ENCODE data around the gene ANKRD61. TPM values are rescaled to one million over a fixed set of nuclear protein-coding genes. Genes with fewer than 3 reads are reported as not detected.

Gene ANKRD61
- total RNA-seq, 1 donor from 2014 or later: not detected

DNA sequence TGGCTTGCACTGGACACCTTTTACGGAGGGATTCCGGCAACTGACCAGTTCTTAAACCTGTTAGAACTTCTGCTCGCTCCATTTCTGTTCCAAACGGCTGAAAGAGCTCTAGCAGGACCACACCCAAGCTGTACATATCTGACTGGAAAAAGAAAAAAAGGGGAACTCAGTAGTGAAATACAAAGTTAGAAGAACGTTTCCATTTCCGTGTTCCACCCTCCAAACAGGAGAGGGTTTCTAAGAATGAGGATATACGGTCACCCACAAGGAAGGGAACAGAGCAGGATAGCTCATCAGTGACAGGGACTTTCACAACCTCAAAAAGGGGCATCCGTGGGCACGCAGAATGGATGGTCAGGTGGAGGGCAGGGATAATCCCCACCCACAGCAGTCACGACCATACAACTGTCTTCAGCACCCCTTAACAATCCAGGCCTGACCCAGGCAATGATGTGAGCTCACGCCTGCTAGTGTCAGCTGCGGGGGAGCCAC lies 4.3 kb upstream of the ANKRD61 start:
- Mint-ChIP-seq H3K4me1 (ENCODE audit: unreplicated experiment) (peaks cover 6% of the 10 kb centered on the region), H3K27ac (ENCODE audit: unreplicated experiment) (peak overlapping the region; percentile 50), H3K36me3 (ENCODE audit: unreplicated experiment) (peaks cover 69% of the 10 kb centered on the region), H3K27me3 (ENCODE audit: unreplicated experiment) (no peaks in the 10 kb centered on the region), H3K9me3 (ENCODE audit: unreplicated experiment) (no peaks in the 10 kb centered on the region), H3K4me3 (ENCODE audit: unreplicated experiment) (no peak overlapping the region)
- no peak for TF ChIP-seq CTCF (IDR thresholded peaks at IDR 0.05)
- DNase-seq (ENCODE audit: extremely low spot score, unreplicated experiment): no peak

GRCh38 chr7:6027806-6028365 lies 3.3 kb upstream of the ANKRD61 start:
- no peak for TF ChIP-seq CTCF (IDR thresholded peaks at IDR 0.05)
- no peak for DNase-seq (ENCODE audit: extremely low spot score, unreplicated experiment)
- no peak overlapping the region for H3K4me3 Mint-ChIP-seq (ENCODE audit: unreplicated experiment)
- no peaks in the 10 kb centered on the region for H3K9me3 Mint-ChIP-seq (ENCODE audit: unreplicated experiment)
- peaks cover 66% of the 10 kb centered on the region for H3K36me3 Mint-ChIP-seq (ENCODE audit: unreplicated experiment)
- H3K27ac Mint-ChIP-seq (ENCODE audit: unreplicated experiment): no peak overlapping the region
- H3K4me1 Mint-ChIP-seq (ENCODE audit: unreplicated experiment): peaks cover 6% of the 10 kb centered on the region
- no peaks in the 10 kb centered on the region for H3K27me3 Mint-ChIP-seq (ENCODE audit: unreplicated experiment)

DNA sequence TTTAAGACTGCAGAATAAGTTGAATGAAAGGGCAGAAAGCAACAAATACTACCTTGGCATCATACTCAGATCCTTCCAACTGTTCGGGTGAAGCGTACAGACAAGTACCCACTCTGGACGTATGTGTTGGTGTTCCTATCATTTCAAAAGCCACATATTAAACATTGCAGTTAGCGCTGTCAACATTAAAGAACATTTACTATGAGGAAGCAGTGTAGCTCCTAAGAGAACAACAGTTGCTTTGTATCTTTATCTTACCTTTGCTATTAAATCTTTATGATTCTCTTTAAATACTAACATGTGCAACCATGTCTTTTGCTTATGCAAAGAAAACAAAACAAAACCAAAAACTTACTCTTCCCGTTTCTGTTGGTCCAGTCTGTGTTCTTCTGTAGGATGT lies 2.6 kb upstream of the ANKRD61 start:
- Mint-ChIP-seq H3K4me3 (ENCODE audit: unreplicated experiment) (no peak overlapping the region), H3K27me3 (ENCODE audit: unreplicated experiment) (no peaks in the 10 kb centered on the region), H3K27ac (ENCODE audit: unreplicated experiment) (no peak overlapping the region), H3K9me3 (ENCODE audit: unreplicated experiment) (no peaks in the 10 kb centered on the region), H3K36me3 (ENCODE audit: unreplicated experiment) (peaks cover 60% of the 10 kb centered on the region), H3K4me1 (ENCODE audit: unreplicated experiment) (peaks cover 6% of the 10 kb centered on the region)
- TF ChIP-seq CTCF (IDR thresholded peaks at IDR 0.05): no peak
- no peak for DNase-seq (ENCODE audit: extremely low spot score, unreplicated experiment)

DNA sequence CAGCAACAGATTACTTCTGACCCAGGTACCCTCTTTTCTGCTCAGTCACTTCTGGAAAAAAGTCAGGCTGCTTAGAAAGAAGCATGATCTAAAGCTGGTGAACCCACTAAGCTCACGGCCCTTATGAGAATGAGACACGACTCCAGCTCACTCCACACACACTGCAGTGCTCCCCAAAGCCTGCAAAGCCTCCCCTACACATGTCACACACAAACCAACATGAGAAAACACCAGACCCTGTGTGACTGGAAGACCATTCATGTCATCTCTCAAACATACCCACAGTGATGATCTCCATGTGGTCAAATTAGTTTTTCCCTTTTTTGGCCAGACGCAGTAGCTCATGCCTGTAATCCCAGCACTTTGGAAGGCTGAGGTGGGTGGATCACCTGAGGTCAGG lies 391 bp downstream of the ANKRD61 start:
- peaks cover 56% of the 10 kb centered on the region for H3K36me3 Mint-ChIP-seq (ENCODE audit: unreplicated experiment)
- no peak for DNase-seq (ENCODE audit: extremely low spot score, unreplicated experiment)
- no peak for TF ChIP-seq CTCF (IDR thresholded peaks at IDR 0.05)
- no peaks in the 10 kb centered on the region for H3K9me3 Mint-ChIP-seq (ENCODE audit: unreplicated experiment)
- peaks cover 3% of the 10 kb centered on the region for H3K4me1 Mint-ChIP-seq (ENCODE audit: unreplicated experiment)
- no peaks in the 10 kb centered on the region for H3K27me3 Mint-ChIP-seq (ENCODE audit: unreplicated experiment)
- no peak overlapping the region for H3K27ac Mint-ChIP-seq (ENCODE audit: unreplicated experiment)
- H3K4me3 Mint-ChIP-seq (ENCODE audit: unreplicated experiment): no peak overlapping the region

DNA sequence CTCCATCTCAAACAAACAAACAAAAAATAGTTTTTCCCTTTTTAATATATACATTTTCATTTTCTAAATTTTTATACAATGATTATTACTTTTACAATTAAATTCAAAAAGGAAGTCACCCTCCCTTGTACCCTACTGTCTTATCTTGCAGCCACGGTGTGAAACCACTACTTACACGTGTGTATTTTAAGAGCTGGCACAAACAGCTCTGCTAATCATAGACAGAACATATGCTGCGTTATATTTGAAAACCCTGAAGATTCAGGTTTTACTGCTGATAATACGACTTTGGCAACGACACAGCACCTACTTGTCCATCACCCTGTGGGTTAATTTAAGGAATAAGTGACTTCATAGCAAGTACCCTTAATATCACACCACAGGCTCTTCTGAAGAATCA lies 991 bp downstream of the ANKRD61 start:
- Mint-ChIP-seq H3K27ac (ENCODE audit: unreplicated experiment) (no peak overlapping the region), H3K4me3 (ENCODE audit: unreplicated experiment) (no peak overlapping the region), H3K4me1 (ENCODE audit: unreplicated experiment) (no peaks in the 10 kb centered on the region), H3K36me3 (ENCODE audit: unreplicated experiment) (peaks cover 54% of the 10 kb centered on the region), H3K27me3 (ENCODE audit: unreplicated experiment) (no peaks in the 10 kb centered on the region), H3K9me3 (ENCODE audit: unreplicated experiment) (no peaks in the 10 kb centered on the region)
- no peak for TF ChIP-seq CTCF (IDR thresholded peaks at IDR 0.05)
- DNase-seq (ENCODE audit: extremely low spot score, unreplicated experiment): no peak

All from osteocyte (in vitro differentiated cells).